Stomach (tissue), 4 donors: ENCODE measurements around the gene JAKMIP2.

Experiments used
- CTCF ChIP-seq, 7 experiments: fragments of 450-650 bp in 4 of 7; fragments of 200-600 bp in 3 of 7; sonication (generic) in 3 of 7; IDR thresholded peaks; one replicate each; pipeline ENCODE4 v1.5.1; 2016 to 2019; ENCODE audit warnings: antibody characterized with exemption in 7 of 7, control low read depth in 2 of 7, mild to moderate bottlenecking in 1 of 7
- POLR2A ChIP-seq, 4 donors: fragments of 450-650 bp; IDR thresholded peaks; one replicate each; pipeline ENCODE4 v1.6.1; 2016; ENCODE audit warnings: antibody characterized with exemption in 4 of 4, control low read depth in 2 of 4, mild to moderate bottlenecking in 1 of 4, moderate library complexity in 1 of 4
- POLR2AphosphoS5 ChIP-seq, 3 donors: sonication (generic); formaldehyde crosslinking; IDR thresholded peaks; one replicate each; pipeline ENCODE4 v1.6.1; 2016; ENCODE audit warnings: antibody characterized with exemption in 3 of 3

- TF ChIP-seq CTCF (IDR thresholded peaks at IDR 0.05) (no peak), POLR2A (IDR thresholded peaks at IDR 0.05) (no peak), POLR2AphosphoS5 (IDR thresholded peaks at IDR 0.05) (no peak)
Observed at GRCh38 chr5:147697380-147697779, 85.1 kb downstream of the JAKMIP2 start.
